8988T (cell line): ENCODE measurements around the gene BACH2.

Experiments
- DNase-seq: peaks from one replicate; pipeline ENCODE4 v3.0.0; 2011

The BACH2 gene

DNA sequence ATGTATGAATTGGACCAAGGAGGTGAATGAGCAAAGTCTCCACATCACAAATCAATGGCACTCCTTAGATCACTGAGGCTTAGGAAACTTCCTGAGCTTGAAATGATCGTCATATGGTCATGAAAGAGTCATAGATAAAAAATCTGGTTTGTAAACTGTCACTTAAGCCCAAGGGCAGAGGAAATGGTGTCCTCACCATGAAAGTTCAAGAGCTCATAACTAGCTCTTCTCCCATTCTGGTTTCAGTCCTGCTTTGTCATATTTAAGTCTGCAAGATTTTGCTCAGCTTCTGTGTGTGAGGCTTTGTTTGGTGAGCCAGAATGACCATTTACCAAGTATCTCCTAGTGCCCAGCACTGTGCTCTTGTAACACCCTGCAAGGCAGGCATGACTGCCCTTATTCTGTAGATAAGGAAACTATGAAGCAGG lies 341.9 kb downstream of the BACH2 start:
- DNase-seq = no peak

GRCh38 chr6:89952686-89953085 lies 344.0 kb downstream of the BACH2 start:
- DNase-seq = no peak

- no peak for DNase-seq
Measured at GRCh38 chr6:89952105-89952671, 344.5 kb downstream of the BACH2 start.

DNA sequence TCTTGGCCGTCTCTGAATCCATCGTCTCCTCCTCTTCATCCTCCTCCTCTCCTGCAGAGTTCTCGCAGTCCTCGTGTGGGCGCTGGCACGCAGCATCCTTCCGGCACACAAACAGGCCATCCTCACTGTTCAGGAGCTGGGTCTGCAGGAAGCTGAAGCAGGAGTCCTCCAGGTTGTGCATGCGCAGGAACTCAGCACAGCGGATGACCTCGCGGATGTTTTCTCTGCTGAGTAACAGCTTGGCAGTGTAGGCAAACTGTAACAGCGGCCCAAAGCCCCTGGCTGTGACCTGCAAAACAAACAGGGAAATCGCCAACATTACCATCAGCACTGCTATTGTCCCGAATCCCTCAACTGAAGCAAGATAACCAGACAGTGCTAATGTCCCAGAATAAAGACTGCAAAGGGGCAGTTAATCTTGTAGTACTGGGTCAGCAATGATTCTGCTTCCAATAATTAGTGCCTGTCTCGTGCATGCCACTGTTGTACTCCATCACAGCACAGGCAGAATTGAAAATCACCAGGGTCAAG lies 345.0 kb downstream of the BACH2 start:
- no peak for DNase-seq

DNA sequence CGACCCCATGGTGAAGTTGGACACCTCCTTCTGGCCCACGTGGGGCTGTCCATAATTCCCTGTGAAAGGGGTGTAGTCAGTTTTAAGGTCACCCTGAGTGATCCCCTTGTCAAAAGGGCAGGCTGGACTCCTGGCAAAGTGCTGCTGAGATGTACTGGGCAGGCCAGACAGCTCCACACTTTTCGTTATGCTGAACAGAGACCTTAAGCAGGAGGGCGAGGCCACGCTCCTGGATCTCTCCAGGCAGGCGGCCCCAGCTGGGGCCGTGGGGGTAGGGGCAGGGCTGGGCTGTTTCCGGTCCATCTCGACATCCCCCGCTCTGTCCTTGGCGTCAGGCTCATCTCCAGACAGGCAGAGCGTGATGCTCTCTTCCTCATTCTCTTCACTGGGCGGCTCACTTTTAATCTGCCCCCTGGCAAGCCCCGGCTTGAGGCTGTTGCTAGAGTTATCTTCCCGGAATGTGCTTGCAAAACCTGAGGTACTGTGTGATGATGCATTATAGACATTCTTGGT lies 345.7 kb downstream of the BACH2 start:
- no peak for DNase-seq

DNA sequence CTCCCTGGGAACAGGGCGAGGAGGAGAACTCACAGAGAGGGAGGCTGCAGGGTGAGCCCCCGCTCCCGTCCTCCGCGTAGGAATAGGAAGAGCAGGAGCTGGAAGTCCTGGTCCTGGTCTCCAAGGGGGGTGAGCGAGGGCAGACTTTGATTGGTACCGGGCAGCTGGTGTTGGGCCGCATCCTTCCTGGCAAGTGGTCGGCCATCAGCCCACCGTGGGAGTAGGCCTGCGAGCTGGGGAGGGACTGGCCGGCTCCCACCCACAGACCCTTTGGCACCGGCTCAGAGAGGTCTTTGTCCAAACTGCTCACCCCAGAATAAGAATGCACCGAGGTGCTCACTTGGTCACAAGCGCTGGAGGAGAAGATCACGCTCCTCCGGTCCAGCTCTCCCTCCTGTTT lies 346.2 kb downstream of the BACH2 start:
- no peak for DNase-seq

- no peak for DNase-seq
Measured at GRCh38 chr6:89948876-89949275, 347.8 kb downstream of the BACH2 start.

- DNase-seq = no peak
Measured at GRCh38 chr6:89944826-89945407, 351.7 kb downstream of the BACH2 start.

- no peak for DNase-seq
Measured at GRCh38 chr6:89944181-89944755, 352.4 kb downstream of the BACH2 start.

DNA sequence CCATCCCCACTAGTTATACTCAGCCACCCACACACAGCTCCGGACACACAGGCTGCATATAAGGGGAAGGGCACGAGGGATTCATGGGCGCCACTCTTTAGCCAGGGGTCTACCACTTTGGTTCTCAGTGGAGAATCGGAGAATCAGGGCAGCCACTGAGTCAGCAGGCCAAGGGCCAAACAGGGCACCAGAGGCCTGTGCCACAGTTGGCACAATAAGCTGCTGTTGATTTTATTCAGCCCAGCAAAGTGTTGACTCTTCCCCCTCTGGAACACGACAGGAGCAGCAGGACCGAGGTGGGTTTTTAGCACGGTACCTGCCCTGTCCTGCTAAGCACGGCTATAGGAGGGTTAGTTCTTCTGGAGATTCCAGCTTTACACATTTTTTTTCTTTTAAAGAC lies 354.0 kb downstream of the BACH2 start:
- no peak for DNase-seq

DNA sequence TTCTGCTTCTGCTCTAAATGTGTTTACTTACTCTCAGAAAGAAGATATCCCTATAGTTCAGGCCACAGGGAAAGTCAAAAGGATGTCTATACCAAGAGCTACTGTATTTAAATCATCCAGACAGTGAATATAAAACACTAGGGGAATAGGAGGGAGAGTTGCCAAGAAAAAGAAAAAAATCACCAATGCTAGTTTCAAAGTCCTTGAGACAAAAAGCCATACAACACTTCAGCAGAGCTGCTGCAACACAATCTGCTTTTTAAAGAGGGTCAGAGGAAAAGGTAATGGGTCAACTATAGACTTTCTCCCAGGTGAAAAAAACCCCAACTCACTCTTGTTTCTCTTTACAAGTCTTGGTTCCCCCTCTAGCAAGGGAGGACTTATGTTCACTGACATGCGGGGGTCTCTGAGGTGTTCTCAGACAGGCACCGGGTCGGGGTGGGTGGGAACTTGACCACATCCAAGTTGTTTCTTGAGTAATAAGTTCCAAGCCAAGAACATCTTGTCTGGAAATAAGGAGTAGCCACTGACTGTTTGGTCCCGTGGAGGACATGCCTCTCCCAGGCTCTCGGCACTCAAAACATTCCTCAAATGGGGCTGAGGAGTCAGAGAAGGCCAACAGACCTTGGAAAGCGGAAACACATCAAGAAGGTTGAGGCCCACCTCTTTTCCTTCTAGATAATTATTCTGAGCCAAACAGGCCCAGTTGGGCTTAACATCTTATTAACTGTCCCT lies 354.7 kb downstream of the BACH2 start:
- DNase-seq = no peak

DNA sequence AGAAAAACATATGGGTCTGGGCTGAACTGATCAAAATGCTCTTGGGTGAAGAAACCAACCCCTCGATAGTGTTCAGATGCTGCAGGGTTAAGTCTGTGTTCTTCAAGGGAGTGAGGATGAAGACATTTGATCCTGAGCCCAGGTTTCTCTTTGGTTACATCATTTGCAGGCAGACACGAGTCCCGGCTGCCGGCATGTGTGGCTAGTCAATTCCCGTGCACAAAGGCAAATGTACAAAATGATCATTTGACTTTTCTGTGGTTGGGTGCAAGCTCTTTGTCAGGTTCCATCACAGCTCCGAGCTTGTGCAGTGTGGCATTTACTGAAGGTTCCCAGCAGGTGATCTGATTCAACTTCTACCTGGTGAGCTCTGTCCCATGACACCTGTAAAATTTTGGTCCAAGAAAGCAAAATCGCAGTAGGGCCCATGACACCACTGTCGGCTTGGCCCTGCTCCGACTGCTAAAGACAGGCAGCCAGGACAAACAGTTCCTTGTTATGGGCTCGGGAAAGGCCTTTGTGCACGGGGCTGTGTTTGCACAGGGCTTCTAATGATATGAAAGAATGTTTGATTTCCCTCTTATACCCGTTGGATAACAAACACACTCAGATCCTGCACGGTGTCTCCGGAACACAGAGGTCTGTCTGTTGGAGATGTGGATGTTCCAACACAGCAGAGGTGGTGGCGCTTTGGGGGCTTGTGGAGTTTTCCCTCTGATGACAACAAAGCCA lies 355.4 kb downstream of the BACH2 start:
- no peak for DNase-seq

DNA sequence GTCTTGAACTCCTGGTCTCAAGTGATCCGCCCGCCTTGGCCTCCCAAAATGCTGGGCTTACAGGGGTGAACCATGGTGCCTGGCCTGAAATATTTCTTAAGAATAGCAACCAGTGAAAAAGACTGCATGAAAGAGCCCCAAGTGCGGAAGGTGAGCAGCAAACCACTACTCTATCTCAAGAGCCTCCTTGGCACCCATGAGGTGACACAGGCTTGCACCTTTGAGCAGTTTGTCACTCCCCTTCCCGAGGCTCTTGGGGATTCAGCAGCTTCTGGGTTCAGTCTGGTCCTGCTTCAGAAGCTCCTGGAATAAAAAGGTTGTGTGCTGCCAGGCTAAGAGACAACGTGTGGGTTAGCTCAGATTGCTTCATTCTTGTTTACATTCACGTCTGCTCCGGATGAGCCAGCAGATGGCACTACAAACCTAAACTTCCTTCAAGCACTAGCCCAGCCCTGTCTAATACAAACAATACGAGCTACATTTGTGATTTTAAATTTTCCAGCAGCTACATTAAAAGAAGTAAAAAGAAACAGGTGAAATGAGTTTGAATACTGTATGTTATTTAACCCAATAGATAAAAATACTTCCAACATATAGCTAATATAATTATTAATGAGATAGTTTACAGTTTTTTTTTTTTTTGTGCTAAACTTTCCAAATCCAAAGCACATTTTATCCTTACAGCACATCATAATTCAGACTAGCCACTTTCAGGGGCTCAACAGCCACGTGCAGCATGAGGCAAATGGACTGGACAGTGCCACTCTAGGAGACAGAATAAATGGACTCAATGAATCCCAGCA lies 356.2 kb downstream of the BACH2 start:
- DNase-seq = peak; percentile 71

DNA sequence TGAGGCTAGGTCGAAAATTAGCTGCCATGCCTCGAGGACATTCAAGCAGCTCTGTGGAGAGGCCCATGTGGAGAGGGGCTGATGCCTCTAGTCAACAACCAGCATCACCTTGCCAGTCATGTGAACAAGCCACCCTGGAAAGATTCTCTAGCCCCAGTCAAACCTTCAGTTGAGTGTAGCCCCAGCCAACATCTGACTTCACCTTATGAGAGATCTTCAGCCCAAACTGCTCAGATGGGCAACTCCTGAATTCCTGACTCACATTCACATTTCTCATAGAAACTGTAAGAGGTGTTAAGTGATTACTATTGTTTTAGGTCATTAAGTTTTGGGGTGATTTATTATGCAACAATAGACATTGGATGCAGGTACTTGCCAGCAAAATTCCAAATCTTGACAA lies 357.5 kb downstream of the BACH2 start:
- no peak for DNase-seq

GRCh38 chr6:89938014-89938413 lies 358.6 kb downstream of the BACH2 start:
- DNase-seq = no peak

DNA sequence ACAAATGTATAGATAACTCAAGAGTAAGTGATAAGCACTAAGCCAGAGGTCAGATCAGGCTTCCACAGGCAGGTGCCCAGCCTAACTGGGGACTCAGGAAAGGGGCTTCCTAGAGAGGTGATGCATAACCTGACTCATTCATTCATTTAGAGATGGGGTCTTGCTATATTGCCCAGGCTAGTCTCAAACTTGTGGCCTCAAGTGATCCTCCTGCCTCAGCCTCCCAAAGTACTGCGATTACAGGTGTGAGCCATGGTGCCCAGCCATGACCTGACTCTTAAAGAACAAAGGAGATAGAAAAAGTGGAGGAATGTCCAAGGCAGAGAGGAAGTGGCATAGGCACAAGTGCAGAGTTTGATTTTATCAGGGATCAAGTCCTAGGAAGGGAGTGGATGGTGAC lies 360.5 kb downstream of the BACH2 start:
- DNase-seq = no peak

GRCh38 chr6:89934685-89935366 lies 361.8 kb downstream of the BACH2 start:
- no peak for DNase-seq

- DNase-seq = no peak
Measured at GRCh38 chr6:89932245-89932802, 364.3 kb downstream of the BACH2 start.

- no peak for DNase-seq
Measured at GRCh38 chr6:89930789-89931188, 365.9 kb downstream of the BACH2 start.

DNA sequence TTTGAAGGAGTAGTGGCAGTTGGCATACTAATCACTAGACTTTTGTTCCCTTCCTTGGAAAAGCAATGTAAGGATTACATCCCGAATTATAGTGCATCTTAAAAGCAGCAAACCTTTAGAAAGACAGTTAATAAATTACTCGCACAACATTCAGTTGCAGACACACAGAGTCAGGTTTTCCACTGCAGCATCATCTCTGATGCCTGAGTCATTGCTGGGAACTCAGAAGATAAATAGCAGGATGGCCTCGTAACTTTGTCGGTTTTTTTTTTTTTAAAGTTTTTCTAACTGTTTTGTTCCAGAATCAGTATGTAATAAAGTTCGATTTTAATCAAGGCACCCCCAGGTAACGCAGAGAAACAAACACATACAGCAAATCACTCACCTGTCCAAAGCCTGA lies 368.0 kb downstream of the BACH2 start:
- DNase-seq = no peak
